Suprapubic skin (tissue), 4 donors: Measurements from ENCODE around the gene STK36. TPM values are rescaled to one million over a fixed set of nuclear protein-coding genes. Genes with fewer than 3 reads are reported as not detected.

ENCODE experiments used
- DNase-seq, 2 donors: peaks; one replicate each; pipeline ENCODE4 v3.0.0-alpha.2; 2019; ENCODE audit warnings: low spot score in 2 of 2
- H3K27ac ChIP-seq: fragments of 200-600 bp; sonication (generic); one replicate; pipeline ENCODE4 v1.5.1; 2019
- H3K27me3 ChIP-seq: fragments of 200-600 bp; sonication (generic); one replicate; pipeline ENCODE4 v1.5.1; 2019
- H3K36me3 ChIP-seq: fragments of 200-600 bp; sonication (generic); one replicate; pipeline ENCODE4 v1.5.1; 2019
- H3K4me1 ChIP-seq: fragments of 200-600 bp; sonication (generic); one replicate; pipeline ENCODE4 v1.5.1; 2019
- H3K4me3 ChIP-seq: fragments of 200-600 bp; sonication (generic); one replicate; pipeline ENCODE4 v1.5.1; 2019; ENCODE audit warnings: mild to moderate bottlenecking
- H3K9me3 ChIP-seq: fragments of 200-600 bp; sonication (generic); one replicate; pipeline ENCODE4 v1.5.1; 2019
- CTCF ChIP-seq, 2 donors: fragments of 200-600 bp in 1 of 2; fragments of 450-650 bp in 1 of 2; sonication (generic) in 1 of 2; IDR thresholded peaks; one replicate each; pipeline ENCODE4 v1.5.1; 2016 to 2019; ENCODE audit warnings: antibody characterized with exemption in 2 of 2, mild to moderate bottlenecking in 1 of 2, moderate library complexity in 1 of 2
- EP300 ChIP-seq: sonication (generic); formaldehyde crosslinking; IDR thresholded peaks from one replicate; pipeline ENCODE4 v1.6.1; 2017; ENCODE audit warnings: antibody characterized with exemption
- POLR2A ChIP-seq, 2 donors: fragments of 450-650 bp; IDR thresholded peaks; one replicate each; pipeline ENCODE4 v1.6.1; 2017; ENCODE audit warnings: antibody characterized with exemption in 2 of 2, mild to moderate bottlenecking in 2 of 2, moderate library complexity in 2 of 2
- POLR2AphosphoS5 ChIP-seq, 3 donors: sonication (generic); formaldehyde crosslinking; IDR thresholded peaks; one replicate each; pipeline ENCODE4 v1.6.1; 2017; ENCODE audit warnings: antibody characterized with exemption in 3 of 3
- WGBS: methylation state at CpG from one replicate; pipeline ENCODE4 v1.1.5; 2018; 5-methylcytosine and 5-hydroxymethylcytosine counted together
- total RNA-seq, 4 donors: library from RNA; depleted of rRNA; stranded (reverse); fragments of >200 nt; gene quantifications; one replicate each; pipeline ENCODE4 v1.1.0, GENCODE V29; 2016

STK36 gene
- total RNA-seq, 4 donors from 2014 or later = 20.7 to 43.4 (median 21.9) TPM

GRCh38 chr2:218732052-218732760 is 60.3 kb downstream of the STK36 start:
- no peak for TF ChIP-seq CTCF (IDR thresholded peaks at IDR 0.05)
- TF ChIP-seq POLR2AphosphoS5 (IDR thresholded peaks at IDR 0.05) = no peak
- no peak for TF ChIP-seq POLR2A (IDR thresholded peaks at IDR 0.05)
- TF ChIP-seq EP300 = no peak
- Histone ChIP-seq H3K9me3 (no peaks in the 10 kb centered on the region), H3K4me3 (no peak overlapping the region), H3K4me1 (peaks cover 49% of the 10 kb centered on the region), H3K27me3 (no peaks in the 10 kb centered on the region), H3K27ac (peak overlapping the region; percentile 80), H3K36me3 (peaks cover 3% of the 10 kb centered on the region)
- no peak for DNase-seq
- WGBS = 97% methylated on average over 5 of the region's 5 CpGs

- WGBS = 66% methylated on average over 2 of the region's 2 CpGs
- TF ChIP-seq POLR2AphosphoS5 (IDR thresholded peaks at IDR 0.05) = no peak
- TF ChIP-seq EP300 = no peak
- TF ChIP-seq CTCF (IDR thresholded peaks at IDR 0.05) = no peak
- TF ChIP-seq POLR2A (IDR thresholded peaks at IDR 0.05) = no peak
- DNase-seq = no peak
- Histone ChIP-seq H3K36me3 (peaks cover 5% of the 10 kb centered on the region), H3K4me3 (no peak overlapping the region), H3K27ac (peak overlapping the region; percentile 80), H3K27me3 (no peaks in the 10 kb centered on the region), H3K9me3 (no peaks in the 10 kb centered on the region), H3K4me1 (peaks cover 49% of the 10 kb centered on the region)
Measured at GRCh38 chr2:218732761-218733158, 60.9 kb downstream of the STK36 start.

- H3K4me3 ChIP-seq = no peak overlapping the region
- H3K9me3 ChIP-seq = no peaks in the 10 kb centered on the region
- 63% methylated on average over 6 of the region's 6 CpGs for WGBS
- H3K27ac ChIP-seq = peak overlapping the region; percentile 80
- H3K36me3 ChIP-seq = peaks cover 11% of the 10 kb centered on the region
- TF ChIP-seq POLR2A (IDR thresholded peaks at IDR 0.05) (no peak), EP300 (no peak), POLR2AphosphoS5 (IDR thresholded peaks at IDR 0.05) (peak in 2 of 3 donors; percentile 49 to 63), CTCF (IDR thresholded peaks at IDR 0.05) (no peak)
- H3K27me3 ChIP-seq = no peaks in the 10 kb centered on the region
- H3K4me1 ChIP-seq = peaks cover 49% of the 10 kb centered on the region
- no peak for DNase-seq
Measured at GRCh38 chr2:218733171-218734021, 61.5 kb downstream of the STK36 start.

GRCh38 chr2:218734190-218734975 is 62.5 kb downstream of the STK36 start:
- Histone ChIP-seq H3K9me3 (no peaks in the 10 kb centered on the region), H3K27ac (peak overlapping the region; percentile 15), H3K4me1 (peaks cover 51% of the 10 kb centered on the region), H3K4me3 (no peak overlapping the region), H3K27me3 (no peaks in the 10 kb centered on the region), H3K36me3 (peaks cover 21% of the 10 kb centered on the region)
- 90% methylated on average over 8 of the region's 8 CpGs for WGBS
- no peak for TF ChIP-seq EP300
- no peak for TF ChIP-seq POLR2AphosphoS5 (IDR thresholded peaks at IDR 0.05)
- no peak for TF ChIP-seq CTCF (IDR thresholded peaks at IDR 0.05)
- no peak for TF ChIP-seq POLR2A (IDR thresholded peaks at IDR 0.05)
- no peak for DNase-seq
